HPDE6-E6E7 (cell line): ENCODE measurements around the gene LRCOL1.

ENCODE experiments used
- DNase-seq: peaks from one replicate; pipeline ENCODE4 v3.0.0; 2011; ENCODE audit warnings: missing footprints; ENCODE audit errors: extremely low spot score

LRCOL1 gene

DNA sequence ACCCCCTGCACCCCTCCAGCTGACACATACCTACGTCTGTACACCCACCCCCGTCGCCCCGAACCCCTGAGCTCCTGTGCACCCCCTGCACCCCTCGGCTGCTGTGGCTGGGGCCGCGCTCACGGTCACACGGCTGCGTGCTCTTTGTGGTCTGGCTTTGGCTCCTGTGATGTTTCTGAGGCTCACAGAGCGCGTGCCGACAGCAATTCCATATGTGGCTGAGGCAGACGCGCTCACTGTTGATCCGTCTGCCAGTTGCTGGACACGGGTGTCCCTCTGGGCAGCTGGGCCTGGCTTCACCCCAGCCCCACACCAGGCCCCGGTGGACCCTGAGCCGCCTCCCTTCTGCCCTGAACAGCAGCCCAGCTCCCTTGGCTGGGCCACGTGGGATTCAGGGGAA, 46.5 kb downstream of the LRCOL1 start:
- DNase-seq = no peak

DNA sequence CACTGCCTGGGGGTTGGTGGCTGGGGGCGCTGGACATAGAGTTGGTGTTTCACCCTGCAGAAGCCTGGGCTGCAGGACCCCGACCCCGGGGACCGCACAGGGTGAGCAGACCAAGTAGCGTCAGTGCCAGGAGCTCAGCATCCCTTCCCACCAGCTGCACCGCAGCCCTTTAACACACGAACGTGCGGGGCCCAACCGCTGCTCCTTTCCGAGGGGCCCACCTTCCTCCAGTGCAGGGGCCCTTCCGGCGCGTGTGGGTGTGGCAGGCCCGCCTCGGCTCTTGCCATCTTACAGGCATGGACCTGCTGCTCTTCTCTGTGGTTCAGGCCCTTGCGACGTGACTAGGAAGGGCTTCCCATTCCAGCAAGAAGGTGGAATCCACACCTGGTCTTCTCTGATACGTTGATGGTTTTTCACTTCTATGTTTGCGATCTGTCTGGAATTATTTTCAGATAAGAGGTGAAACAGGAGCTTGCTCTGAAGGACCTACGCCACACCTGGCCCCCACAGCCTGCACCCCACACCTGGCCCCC, 47.8 kb downstream of the LRCOL1 start:
- DNase-seq = no peak

DNA sequence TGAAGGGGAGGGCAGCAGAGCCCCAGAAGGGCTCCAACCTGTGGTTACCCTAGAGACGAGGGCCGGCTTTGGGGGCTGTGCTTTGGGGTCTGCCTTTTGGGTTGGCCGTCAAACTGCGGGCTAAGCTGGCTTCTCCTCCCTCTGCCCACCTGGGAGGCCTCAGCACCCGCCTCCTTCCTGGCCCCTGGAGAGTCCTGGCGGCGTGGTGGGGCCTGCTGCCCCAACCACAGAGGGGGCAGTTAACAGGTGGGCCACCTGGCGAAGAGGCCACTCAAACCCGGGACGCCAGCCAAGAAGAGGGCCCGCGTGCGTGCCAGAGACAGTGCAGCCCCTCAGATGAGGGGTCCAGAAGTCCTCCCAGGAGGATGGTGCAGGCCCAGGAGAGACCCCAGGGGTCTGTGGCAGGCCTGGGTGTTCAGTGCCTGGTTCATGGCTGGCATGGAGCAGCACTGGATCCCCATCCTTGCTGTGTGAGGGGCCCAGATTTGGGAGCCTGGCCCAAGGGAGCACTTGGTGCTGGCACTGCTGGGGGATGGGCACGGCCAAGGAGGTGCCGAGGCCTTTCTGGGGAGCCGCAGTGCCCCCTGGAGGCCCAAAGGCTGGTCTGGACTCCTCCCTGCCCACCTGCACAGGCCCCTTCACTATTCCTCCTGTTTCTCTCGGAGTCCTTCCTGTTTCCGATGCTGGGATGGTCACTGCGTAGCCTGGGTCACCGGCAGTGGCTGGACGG, 48.8 kb downstream of the LRCOL1 start:
- DNase-seq = peak; percentile 22

DNA sequence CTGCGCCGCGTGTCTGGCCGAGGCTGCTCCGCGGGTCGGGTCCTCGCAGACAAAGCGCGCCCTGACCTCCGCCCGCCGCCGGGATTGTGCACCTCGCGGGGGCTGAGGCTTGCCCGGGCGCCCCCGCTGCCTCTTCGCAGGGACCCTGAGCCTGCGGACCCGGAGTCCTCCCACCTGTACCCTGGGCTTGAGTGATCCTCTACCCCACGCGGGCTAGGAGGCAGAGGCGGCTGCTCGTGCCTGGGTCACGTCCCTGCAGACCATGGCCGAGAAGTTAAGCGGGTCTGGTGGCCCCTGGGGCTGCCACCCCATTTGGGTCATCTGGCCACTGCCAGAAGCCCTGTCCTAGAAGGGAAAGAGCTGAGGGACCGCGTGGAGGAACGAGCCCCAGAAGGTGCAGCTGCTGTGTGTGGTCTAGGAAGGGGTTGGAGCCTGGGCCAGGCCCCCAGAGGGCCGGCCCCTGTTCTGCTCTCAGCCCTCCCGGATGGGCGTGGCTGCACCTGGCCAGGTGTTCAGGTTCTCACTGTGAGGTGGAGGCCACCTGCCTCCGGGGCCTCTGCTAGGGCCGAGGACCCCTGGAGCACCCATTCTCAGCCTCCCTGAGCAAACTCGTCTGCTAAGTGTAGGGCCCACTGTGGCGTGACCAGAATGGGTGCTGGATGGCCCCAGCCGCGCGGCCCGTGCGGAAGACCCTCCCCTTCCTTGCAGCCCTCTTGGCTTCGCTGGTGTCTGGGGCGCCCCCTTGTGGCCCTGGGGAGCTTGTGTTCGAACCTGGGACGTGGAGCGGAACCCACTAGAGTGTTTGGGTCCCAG, 49.6 kb downstream of the LRCOL1 start:
- peak; percentile 92 for DNase-seq

DNA sequence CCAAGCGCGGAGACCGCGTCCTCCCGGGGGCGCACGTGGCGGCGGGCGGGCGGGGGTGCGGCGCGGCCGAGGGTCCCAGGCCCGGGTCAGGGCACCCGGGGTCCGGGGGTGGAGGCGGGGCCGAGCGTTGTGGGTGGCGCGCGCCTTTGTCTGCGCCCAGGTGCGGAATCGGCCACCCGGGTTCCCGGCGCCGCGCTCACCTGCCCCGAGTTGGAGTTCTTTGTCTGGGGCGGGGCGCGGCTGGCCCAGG, 50.1 kb downstream of the LRCOL1 start:
- peak; percentile 58 for DNase-seq

DNA sequence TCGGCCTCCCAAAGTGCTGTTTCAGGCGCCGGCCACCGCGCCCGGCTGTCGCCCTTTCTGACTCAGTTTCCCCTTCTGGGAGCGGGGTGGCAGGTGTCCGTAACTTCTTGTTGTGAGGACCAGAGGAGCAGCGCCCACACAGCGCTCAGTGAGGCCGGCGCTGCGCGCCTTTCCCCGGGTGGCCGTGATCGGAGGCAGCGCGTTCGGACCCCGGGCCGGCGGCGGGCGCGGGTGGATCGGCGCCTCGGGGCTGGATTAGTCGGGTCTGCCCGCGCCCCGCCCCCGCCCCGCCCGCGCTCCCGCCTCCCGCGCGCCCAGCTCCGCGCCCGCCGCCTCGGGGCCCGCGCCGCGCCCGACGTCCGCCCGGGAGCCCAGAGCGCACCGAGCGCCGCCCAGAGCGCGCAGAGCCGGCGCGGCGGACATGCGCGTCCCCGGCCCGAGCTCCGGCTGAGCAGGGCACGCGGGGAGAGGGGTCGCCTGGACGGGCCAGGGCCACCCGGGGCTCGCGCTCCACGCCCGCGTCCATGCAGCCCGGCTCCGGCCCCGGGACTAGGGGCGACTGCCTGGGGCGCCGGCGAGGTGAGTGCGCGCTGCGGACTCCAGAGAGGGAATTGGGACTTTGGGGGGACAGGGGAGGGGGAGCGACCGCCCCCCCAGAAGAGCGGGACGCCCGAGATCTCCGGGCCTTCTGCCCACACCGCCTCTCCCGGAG, 50.6 kb downstream of the LRCOL1 start:
- peak; percentile 70 for DNase-seq

DNA sequence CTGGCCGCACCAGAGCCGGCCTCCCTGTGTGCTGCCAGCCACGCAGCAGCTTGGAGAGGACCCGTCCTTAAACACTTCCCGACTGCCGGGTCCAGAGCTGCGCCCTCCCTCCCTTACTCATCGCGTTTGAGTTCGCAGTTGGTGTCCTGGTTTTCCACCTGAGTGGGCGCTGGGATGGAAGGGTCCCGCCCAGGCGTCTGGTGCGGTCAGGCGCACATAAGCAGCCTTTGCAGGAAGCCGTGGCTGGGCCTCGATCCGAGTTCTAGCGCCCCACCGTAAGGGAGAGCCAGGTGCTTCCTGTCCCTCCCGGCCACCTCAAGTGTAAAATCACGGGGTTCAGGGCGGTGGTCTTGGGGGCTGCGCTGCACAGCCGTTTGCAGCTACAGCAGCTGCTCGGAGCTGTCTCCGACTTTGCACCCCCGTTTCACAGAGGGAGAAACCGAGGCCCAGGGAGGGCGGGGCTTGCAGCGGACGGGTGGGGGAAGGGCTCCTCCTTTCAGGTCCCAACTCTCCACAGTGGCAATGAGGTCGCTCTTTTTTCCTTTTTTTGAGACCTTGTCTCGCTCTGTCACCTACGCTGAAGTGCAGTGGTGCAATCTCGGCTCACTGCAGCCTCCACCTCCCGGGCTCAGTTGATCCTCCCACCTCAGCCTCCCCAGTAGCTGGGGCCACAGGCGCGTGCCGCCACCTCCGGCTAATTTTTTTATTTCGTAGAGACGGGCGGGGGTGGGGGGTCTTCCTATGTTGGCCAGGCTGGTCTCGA, 51.3 kb downstream of the LRCOL1 start:
- no peak for DNase-seq

DNA sequence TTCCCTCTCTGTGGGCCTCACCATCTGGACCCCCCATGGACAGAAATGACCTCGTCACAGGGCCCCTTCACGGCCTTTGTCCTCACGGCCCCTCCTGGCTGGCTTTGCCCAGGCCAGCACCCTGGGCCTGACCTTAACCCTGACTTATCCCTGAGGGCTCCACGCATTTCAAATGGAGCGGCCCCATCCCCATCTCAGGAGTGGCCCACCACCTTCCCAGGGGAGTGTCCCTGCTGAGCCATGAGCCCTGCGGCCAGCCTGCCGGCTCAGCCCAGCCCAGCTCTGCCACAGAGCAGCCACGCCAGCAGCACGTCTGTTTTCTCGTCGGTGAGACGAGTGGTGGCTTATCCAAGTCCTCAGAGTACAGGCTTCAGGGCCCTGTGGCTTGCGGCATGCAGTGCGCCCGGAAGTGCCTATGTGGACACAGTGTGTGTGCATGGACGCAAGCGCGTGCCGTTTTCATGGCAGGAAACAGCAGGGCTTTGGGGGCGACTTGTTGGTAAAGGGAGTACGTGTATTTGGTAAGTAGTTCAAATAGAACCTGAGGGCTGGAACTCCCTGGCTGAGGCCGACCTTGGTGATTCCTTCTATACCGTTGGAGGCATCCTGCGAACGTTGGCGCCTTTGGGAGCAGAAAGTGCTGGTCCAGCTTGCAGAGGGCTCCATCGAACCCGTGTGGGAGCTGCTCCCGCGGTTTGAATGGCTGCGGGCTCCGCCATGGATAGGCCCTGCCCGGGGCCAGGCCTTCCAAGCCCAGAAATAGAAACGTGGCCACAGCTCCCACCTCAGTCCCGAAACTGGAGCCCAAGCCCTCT, 52.1 kb downstream of the LRCOL1 start:
- DNase-seq = no peak

DNA sequence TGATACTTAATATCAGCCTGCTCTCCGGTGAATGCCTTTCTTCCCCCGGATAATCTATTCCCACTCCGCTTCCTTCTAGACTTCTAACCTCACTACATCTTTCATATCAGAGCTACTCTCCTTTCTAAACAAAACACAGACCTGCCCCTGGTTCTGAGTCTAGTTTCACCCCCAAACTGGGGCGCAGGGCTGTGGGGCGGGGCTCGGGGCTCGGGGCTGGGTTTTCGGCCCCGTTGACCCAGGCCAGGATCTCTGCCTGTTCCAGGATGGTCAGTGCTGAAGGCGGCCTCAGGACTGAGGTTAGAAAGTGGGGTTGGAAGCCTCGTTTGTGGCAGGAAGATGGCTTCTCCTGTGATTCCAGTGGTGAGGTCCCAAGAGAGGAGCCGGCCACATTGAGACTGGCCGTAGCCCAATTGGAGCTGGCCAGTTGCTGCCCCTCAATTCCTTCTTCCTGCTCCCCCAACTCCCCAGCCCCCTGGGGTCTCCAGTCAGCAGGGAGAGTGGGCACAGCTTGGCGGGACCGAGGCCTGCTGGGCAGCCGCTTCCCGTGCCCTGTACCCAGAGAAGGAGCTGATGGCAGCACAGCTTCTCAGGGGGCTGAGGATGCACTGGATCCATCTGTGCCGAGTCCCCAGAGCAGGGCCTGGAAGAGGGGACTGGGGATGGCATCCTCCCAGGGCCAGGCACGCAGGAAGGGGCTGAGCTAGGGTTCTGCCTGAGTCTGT, 52.9 kb downstream of the LRCOL1 start:
- no peak for DNase-seq

DNA sequence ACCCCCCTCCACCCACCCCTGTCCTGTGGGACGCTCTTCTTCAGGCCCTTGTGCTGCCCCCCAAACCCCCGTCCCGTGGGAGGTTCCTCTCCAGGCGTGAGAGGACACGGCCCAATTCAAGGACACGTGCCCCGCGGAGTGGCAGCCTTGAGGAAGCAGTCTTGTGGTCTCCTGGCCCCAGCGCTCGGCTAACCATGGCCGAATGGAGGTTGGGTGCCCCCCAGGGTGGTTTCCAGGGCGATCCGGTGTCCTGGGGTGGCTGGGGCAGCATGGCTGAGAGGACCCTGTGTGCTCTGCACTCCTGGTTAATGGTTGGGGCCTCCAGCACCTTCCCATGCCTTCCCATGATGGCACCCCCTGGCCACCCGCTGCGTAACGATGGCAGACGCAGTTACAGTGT, 53.6 kb downstream of the LRCOL1 start:
- no peak for DNase-seq

DNA sequence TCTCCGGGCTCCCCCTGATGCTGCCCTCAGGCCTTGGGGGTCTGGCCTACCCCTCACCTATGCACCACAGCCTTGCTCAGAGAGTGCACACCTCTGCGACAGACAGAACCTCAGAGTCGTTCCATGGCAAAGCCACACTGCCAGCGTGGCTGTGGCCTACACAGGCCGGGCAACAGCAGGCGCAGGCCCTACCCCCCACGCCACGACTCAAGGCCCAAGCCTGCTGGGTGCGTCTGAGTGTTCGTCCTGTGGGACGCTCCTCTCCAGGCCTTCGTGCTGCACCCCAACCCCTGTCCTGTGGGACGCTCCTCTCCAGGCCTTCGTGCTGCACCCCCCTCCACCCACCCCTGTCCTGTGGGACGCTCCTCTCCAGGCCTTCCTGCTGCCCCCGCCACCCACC, 54.2 kb downstream of the LRCOL1 start:
- DNase-seq = no peak

DNA sequence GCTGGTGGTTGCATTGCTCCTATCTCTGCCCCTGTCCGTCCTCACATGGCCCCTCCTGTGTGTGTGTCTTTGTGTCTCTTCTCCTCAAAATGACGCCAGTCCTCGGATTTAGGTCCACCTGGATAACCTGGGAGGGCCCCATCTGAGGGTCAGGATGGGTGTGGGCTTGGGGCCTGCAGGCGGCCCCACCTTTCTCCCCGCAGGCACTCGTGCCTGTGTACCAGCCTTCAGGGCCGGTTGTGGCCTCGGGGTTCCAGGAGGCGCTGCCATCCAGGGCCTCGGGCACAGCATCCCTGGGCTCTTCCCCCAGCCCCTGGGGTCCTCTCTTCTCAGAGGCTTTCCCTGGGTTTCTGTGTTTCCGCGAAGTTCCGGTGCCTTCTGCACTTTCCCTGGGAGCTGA, 54.7 kb downstream of the LRCOL1 start:
- DNase-seq = no peak

DNA sequence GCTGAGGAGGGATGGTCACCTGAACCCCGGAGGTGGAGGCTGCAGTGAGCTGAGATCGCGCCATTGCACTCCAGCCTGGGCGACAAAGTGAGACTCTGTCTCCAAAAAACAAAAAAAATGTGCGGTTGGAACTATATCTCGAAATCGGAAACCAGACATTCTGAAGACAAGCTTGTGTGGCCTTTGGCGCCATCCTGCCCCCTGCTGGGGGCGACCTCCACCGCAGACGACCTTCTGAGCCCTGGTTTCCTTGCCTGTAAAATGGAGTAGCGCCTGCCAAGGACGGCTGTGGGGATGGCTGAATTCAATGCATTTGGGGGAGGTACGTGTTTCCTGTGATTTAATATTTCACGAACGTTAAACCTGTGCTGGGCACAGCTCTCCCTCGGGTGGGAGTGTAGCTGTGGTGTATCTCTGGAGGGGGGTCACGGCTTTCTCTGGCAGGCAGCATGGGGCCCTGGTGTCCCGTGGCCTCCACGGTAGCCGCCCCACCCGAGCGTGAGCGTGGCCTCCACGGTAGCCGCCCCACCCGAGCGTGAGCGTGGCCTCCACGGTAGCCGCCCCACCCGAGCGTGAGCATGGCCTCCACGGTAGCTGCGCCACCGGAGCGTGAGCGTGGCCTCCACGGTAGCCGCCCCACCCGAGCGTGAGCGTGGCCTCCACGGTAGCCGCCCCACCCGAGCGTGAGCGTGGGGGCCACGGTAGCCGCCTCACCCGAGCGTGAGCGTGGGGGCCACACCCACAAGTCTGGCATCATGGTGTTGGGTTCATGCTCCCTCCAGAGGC, 55.3 kb downstream of the LRCOL1 start:
- DNase-seq = no peak
